Measurements from ENCODE around the gene GRM1. TPM values are rescaled to one million over a fixed set of nuclear protein-coding genes. Genes with fewer than 3 reads are reported as not detected.

The GRM1 gene
- total and polyA plus RNA-seq, 9 of the 15 experiments (the other 6 are each of a cell fraction or from before 2014, with no cell fraction given) = not detected

DNA sequence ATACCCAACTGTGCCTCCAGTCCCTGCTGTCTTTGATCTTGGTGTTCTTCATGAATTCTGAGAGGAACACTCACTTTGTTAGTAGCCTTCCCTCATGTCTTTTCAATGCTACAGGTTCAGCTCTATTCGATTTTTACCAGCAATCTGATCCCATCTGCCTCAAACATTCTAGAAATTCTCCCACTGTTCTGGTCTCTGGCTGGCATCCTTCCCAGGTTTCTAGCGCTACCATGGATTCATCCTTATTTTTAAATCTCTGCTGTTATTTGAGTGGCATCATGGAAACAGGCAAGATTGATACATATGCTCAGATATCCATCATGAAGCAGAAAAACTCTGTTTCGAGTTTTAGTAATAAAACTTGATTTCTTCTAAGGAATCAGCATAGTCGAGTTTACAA is 94.8 kb downstream of the GRM1 start:
- 0 out of 2 replicates have a peak, but pooled peaks cover 2% of the 10 kb centered on the region for H3K9me3 ChIP-seq (replicated peaks; ENCODE audit: control insufficient read depth, insufficient read depth, low read depth, low read length)
- no TSS peak for BruUV-seq (replicated peaks)
- no peaks in the 10 kb centered on the region for H4K20me1 ChIP-seq (replicated peaks; ENCODE audit: control insufficient read depth, insufficient read depth, low read length)
- no peak for TF ChIP-seq NFRKB (IDR thresholded peaks at IDR 0.05; ENCODE audit: low read depth)
- TF ChIP-seq FUS (optimal IDR thresholded peaks at IDR 0.05; ENCODE audit: low read depth, low read length) = no peak
- TF ChIP-seq ZNF282 (CRISPR knock-in tag; IDR thresholded peaks at IDR 0.05) = no peak
- TF ChIP-seq KAT8 (IDR thresholded peaks at IDR 0.05; ENCODE audit: low read depth) = no peak
- no peak for TF ChIP-seq KDM2B (CRISPR knock-in tag; IDR thresholded peaks at IDR 0.05)
- no peak for TF ChIP-seq CCAR2 (IDR thresholded peaks at IDR 0.05; ENCODE audit: low read depth, low read length)
- TF ChIP-seq, protein P1, sequence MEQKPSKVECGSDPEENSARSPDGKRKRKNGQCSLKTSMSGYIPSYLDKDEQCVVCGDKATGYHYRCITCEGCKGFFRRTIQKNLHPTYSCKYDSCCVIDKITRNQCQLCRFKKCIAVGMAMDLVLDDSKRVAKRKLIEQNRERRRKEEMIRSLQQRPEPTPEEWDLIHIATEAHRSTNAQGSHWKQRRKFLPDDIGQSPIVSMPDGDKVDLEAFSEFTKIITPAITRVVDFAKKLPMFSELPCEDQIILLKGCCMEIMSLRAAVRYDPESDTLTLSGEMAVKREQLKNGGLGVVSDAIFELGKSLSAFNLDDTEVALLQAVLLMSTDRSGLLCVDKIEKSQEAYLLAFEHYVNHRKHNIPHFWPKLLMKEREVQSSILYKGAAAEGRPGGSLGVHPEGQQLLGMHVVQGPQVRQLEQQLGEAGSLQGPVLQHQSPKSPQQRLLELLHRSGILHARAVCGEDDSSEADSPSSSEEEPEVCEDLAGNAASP (IDR thresholded peaks at IDR 0.05) = no peak
- TF ChIP-seq GTF2E2 (tag; IDR thresholded peaks at IDR 0.05) = no peak
- no peak for TF ChIP-seq NR1H2 (CRISPR knock-in tag; IDR thresholded peaks at IDR 0.05)
- no peak for TF ChIP-seq ZBTB8A (IDR thresholded peaks at IDR 0.05; ENCODE audit: partially characterized antibody)
- no peak for TF ChIP-seq ZSCAN32 (CRISPR knock-in tag; IDR thresholded peaks at IDR 0.05)
- TF ChIP-seq NR2C1 (IDR thresholded peaks at IDR 0.05) = no peak
- no peak for TF ChIP-seq NR2C1 (tag; IDR thresholded peaks at IDR 0.05)
- TF ChIP-seq, protein P2, sequence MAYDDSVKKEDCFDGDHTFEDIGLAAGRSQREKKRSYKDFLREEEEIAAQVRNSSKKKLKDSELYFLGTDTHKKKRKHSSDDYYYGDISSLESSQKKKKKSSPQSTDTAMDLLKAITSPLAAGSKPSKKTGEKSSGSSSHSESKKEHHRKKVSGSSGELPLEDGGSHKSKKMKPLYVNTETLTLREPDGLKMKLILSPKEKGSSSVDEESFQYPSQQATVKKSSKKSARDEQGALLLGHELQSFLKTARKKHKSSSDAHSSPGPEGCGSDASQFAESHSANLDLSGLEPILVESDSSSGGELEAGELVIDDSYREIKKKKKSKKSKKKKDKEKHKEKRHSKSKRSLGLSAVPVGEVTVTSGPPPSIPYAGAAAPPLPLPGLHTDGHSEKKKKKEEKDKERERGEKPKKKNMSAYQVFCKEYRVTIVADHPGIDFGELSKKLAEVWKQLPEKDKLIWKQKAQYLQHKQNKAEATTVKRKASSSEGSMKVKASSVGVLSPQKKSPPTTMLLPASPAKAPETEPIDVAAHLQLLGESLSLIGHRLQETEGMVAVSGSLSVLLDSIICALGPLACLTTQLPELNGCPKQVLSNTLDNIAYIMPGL (CRISPR knock-in tag; IDR thresholded peaks at IDR 0.05) = no peak
- no peak for TF ChIP-seq SMARCA5 (IDR thresholded peaks at IDR 0.05)
- DNase-seq (ENCODE audit: extremely low read depth in 1 of 4, low spot score in 3 of 4) = no peak
- no peak overlapping the region for H3K9ac ChIP-seq (ENCODE audit: insufficient read depth in 1 of 2, low read depth in 2 of 2, low read length in 2 of 2)
- in situ Hi-C loops (cut with MboI) (no loop called here), intact Hi-C loops (cut with micrococcal nuclease) (no loop called here)
- no peak for FAIRE-seq
- 0% methylated on average over 4 of the region's 4 CpGs for WGBS (ENCODE audit: insufficient coverage, low coverage, missing lambda C conversion rate)
- no peak overlapping the region for H3K4me3 ChIP-seq
- H3K9me1 ChIP-seq (ENCODE audit: control insufficient read depth, insufficient read depth, low read length) = no peaks in the 10 kb centered on the region
- H3K27me3 ChIP-seq (ENCODE audit: control insufficient read depth in 2 of 2, insufficient read depth in 2 of 2, low read length in 2 of 2) = no peaks in the 10 kb centered on the region
- no peaks in the 10 kb centered on the region for H3K4me1 ChIP-seq (replicated peaks in 1 of 2; ENCODE audit: control insufficient read depth in 2 of 2, insufficient read depth in 2 of 2, low read length in 2 of 2)
- no peak overlapping the region for H3K4me2 ChIP-seq (ENCODE audit: insufficient read depth, low read length)
- H3K27ac ChIP-seq (ENCODE audit: extremely low read depth, low read depth, low read length) = no peak overlapping the region
- no peaks in the 10 kb centered on the region for H3K36me3 ChIP-seq (ENCODE audit: control insufficient read depth, insufficient read depth, low read length)
- no peak for ATAC-seq
- POLR2A ChIA-PET = interaction anchor here (0.6 kb wide), 1 partner anchor 19 kb away, joined by 3 read pairs; no protein-coding TSS in a partner anchor
- no peak overlapping the region for H2AFZ ChIP-seq (ENCODE audit: low read depth, low read length)
- no peaks in the 10 kb centered on the region for H3K79me2 ChIP-seq (ENCODE audit: control insufficient read depth, insufficient read depth, low read length)
- CTCF ChIA-PET (ENCODE audit: low intra/inter-chr PET ratio) = no interaction called here
